ENCODE data around the gene CLCN7.

GRCh38 chr16:1432388-1433262, 42.2 kb downstream of the CLCN7 start:
- TF ChIP-seq, protein P1, sequence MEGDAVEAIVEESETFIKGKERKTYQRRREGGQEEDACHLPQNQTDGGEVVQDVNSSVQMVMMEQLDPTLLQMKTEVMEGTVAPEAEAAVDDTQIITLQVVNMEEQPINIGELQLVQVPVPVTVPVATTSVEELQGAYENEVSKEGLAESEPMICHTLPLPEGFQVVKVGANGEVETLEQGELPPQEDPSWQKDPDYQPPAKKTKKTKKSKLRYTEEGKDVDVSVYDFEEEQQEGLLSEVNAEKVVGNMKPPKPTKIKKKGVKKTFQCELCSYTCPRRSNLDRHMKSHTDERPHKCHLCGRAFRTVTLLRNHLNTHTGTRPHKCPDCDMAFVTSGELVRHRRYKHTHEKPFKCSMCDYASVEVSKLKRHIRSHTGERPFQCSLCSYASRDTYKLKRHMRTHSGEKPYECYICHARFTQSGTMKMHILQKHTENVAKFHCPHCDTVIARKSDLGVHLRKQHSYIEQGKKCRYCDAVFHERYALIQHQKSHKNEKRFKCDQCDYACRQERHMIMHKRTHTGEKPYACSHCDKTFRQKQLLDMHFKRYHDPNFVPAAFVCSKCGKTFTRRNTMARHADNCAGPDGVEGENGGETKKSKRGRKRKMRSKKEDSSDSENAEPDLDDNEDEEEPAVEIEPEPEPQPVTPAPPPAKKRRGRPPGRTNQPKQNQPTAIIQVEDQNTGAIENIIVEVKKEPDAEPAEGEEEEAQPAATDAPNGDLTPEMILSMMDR (IDR thresholded peaks at IDR 0.05), result no peak
- TF ChIP-seq POLR2A (IDR thresholded peaks at IDR 0.05), result no peak
- TF ChIP-seq EP300 (IDR thresholded peaks at IDR 0.05), result no peak

Measured in upper lobe of left lung (tissue), 4 donors.